HG03432 (cell line): ENCODE measurements around the gene GINS2.

ENCODE experiments used
- ATAC-seq: cut with Tn5 transposase; IDR thresholded peaks from one replicate; pipeline ENCODE4 v1.9.1; 2021; ENCODE audit warnings: mild to moderate bottlenecking, moderate library complexity; ENCODE audit not compliant: unreplicated experiment

GINS2 gene

GRCh38 chr16:85641776-85642176 is 47.0 kb downstream of the GINS2 start:
- ATAC-seq: no peak

- ATAC-seq: no peak
These were observed 47.4 kb downstream of the GINS2 start for GRCh38 chr16:85641305-85641704.

- ATAC-seq: no peak
These were observed 48.2 kb downstream of the GINS2 start for GRCh38 chr16:85640585-85640984.

- no peak for ATAC-seq
These were observed 48.5 kb downstream of the GINS2 start for GRCh38 chr16:85640254-85640558.

GRCh38 chr16:85639529-85640253 is 49.1 kb downstream of the GINS2 start:
- ATAC-seq: no peak

- ATAC-seq: no peak
These were observed 49.9 kb downstream of the GINS2 start for GRCh38 chr16:85638695-85639409.

- no peak for ATAC-seq
These were observed 50.7 kb downstream of the GINS2 start for GRCh38 chr16:85637808-85638647.

- no peak for ATAC-seq
These were observed 51.5 kb downstream of the GINS2 start for GRCh38 chr16:85637061-85637807.

- no peak for ATAC-seq
These were observed 52.4 kb downstream of the GINS2 start for GRCh38 chr16:85636234-85636812.

GRCh38 chr16:85635545-85636140 is 53.1 kb downstream of the GINS2 start:
- ATAC-seq: no peak

GRCh38 chr16:85634747-85635544 is 53.8 kb downstream of the GINS2 start:
- ATAC-seq: no peak

GRCh38 chr16:85633888-85634287 is 54.9 kb downstream of the GINS2 start:
- no peak for ATAC-seq

GRCh38 chr16:85633438-85633743 is 55.4 kb downstream of the GINS2 start:
- no peak for ATAC-seq

GRCh38 chr16:85632709-85633437 is 55.9 kb downstream of the GINS2 start:
- ATAC-seq: no peak

GRCh38 chr16:85631802-85632393 is 56.9 kb downstream of the GINS2 start:
- no peak for ATAC-seq

- no peak for ATAC-seq
These were observed 57.5 kb downstream of the GINS2 start for GRCh38 chr16:85631230-85631629.

- ATAC-seq: no peak
These were observed 58.9 kb downstream of the GINS2 start for GRCh38 chr16:85629853-85630252.

GRCh38 chr16:85629326-85629725 is 59.4 kb downstream of the GINS2 start:
- ATAC-seq: no peak

GRCh38 chr16:85628645-85629044 is 60.1 kb downstream of the GINS2 start:
- ATAC-seq: no peak
